AG09309 (cell line): ENCODE measurements around the gene NOL4L.
A peak's percentile ranks its signal among the peaks of the same experiment; 100 is the strongest.

Experiments used
- DNase-seq: peaks from one replicate; pipeline ENCODE4 v3.0.0-alpha.2; 2010; ENCODE audit warnings: low read depth
- H3K4me3 ChIP-seq: 2 replicates; pipeline ENCODE4 v1.5.1; 2011; ENCODE audit warnings: mild to moderate bottlenecking, low read depth, low read length, moderate library complexity; ENCODE audit not compliant: control insufficient read depth
- CTCF ChIP-seq: IDR thresholded peaks from 2 replicates; pipeline ENCODE4 v1.5.1; 2011; ENCODE audit warnings: mild to moderate bottlenecking, low read depth, low read length, inconsistent platforms; ENCODE audit not compliant: insufficient read depth, control insufficient read depth; ENCODE audit errors: missing control alignments

NOL4L gene

GRCh38 chr20:32539817-32540675 is 45.1 kb downstream of the NOL4L start:
- no peak overlapping the region for H3K4me3 ChIP-seq
- TF ChIP-seq CTCF = no peak
- no peak for DNase-seq

- DNase-seq = no peak
- no peak for TF ChIP-seq CTCF
- H3K4me3 ChIP-seq = no peak overlapping the region
These were observed 45.9 kb downstream of the NOL4L start for GRCh38 chr20:32539026-32539816.

GRCh38 chr20:32538526-32538939 is 46.6 kb downstream of the NOL4L start:
- DNase-seq = no peak
- no peak for TF ChIP-seq CTCF

GRCh38 chr20:32537657-32538525 is 47.2 kb downstream of the NOL4L start:
- no peak for TF ChIP-seq CTCF
- H3K4me3 ChIP-seq = no peak overlapping the region
- no peak for DNase-seq

More at GRCh38 chr20:32538526-32538939, 46.6 kb downstream of the NOL4L start:
- no peak overlapping the region for H3K4me3 ChIP-seq

GRCh38 chr20:32536851-32537656 is 48.1 kb downstream of the NOL4L start:
- TF ChIP-seq CTCF = no peak
- no peak for DNase-seq
- peak overlapping the region; percentile 11 for H3K4me3 ChIP-seq
